ENCODE results near the gene PTPRR.

DNA sequence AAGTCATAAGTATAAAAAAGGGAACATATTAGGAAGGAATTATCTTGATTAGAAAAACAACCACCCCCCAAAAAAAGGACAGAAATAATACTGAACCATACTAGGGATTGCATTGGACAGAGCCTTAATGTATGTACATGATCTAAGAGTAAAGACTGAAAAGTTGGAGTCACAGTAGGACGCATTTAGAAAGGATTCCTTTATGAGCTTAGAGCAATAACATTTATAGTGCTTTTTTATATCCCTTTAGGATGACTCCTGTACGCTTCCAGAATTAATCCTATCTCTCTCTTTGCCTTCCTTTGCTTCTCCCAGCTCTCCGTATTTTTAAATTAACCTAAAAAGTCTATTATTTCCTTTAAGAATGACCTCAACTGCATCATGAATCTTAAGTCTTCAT lies 75.3 kb downstream of the PTPRR start:
- TF ChIP-seq, protein P1, sequence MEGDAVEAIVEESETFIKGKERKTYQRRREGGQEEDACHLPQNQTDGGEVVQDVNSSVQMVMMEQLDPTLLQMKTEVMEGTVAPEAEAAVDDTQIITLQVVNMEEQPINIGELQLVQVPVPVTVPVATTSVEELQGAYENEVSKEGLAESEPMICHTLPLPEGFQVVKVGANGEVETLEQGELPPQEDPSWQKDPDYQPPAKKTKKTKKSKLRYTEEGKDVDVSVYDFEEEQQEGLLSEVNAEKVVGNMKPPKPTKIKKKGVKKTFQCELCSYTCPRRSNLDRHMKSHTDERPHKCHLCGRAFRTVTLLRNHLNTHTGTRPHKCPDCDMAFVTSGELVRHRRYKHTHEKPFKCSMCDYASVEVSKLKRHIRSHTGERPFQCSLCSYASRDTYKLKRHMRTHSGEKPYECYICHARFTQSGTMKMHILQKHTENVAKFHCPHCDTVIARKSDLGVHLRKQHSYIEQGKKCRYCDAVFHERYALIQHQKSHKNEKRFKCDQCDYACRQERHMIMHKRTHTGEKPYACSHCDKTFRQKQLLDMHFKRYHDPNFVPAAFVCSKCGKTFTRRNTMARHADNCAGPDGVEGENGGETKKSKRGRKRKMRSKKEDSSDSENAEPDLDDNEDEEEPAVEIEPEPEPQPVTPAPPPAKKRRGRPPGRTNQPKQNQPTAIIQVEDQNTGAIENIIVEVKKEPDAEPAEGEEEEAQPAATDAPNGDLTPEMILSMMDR (IDR thresholded peaks at IDR 0.05) = no peak
- no peak for TF ChIP-seq EP300 (IDR thresholded peaks at IDR 0.05)

All from esophagus muscularis mucosa (tissue), 3 donors.